Esophagus muscularis mucosa (tissue), 3 donors: Measurements from ENCODE around the gene WDFY2.

ENCODE experiments used
- EP300 ChIP-seq: sonication (generic); formaldehyde crosslinking; IDR thresholded peaks from one replicate; pipeline ENCODE4 v1.6.1; 2017; ENCODE audit warnings: antibody characterized with exemption
- TF ChIP-seq, protein P1 (sequence below), 3 experiments: fragments of 200-600 bp in 2 of 3; fragments of 450-650 bp in 1 of 3; sonication (generic) in 2 of 3; IDR thresholded peaks; one replicate each; pipeline ENCODE4 v1.5.1; 2017 to 2019; ENCODE audit warnings: antibody characterized with exemption in 3 of 3, mild to moderate bottlenecking in 2 of 3, moderate library complexity in 1 of 3

DNA sequence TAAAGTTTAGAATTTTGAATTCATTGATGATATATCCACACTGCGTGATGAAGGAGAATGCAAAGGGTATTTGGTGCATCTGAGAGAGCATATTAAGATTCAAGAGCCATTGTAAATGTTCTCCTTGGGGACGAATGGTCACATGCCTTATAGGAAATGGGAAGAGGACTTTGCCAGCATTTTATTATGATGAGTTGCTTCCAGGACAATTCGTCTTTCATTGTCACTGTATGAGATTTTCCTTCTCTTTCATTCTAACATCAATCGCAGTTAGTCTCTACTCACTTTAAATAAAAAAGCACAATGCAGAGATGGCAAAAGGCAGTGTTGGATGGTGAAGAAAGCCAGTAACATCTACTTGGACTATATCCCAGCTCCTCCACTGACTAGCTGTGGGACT is 21.4 kb downstream of the WDFY2 start:
- TF ChIP-seq, protein P1, sequence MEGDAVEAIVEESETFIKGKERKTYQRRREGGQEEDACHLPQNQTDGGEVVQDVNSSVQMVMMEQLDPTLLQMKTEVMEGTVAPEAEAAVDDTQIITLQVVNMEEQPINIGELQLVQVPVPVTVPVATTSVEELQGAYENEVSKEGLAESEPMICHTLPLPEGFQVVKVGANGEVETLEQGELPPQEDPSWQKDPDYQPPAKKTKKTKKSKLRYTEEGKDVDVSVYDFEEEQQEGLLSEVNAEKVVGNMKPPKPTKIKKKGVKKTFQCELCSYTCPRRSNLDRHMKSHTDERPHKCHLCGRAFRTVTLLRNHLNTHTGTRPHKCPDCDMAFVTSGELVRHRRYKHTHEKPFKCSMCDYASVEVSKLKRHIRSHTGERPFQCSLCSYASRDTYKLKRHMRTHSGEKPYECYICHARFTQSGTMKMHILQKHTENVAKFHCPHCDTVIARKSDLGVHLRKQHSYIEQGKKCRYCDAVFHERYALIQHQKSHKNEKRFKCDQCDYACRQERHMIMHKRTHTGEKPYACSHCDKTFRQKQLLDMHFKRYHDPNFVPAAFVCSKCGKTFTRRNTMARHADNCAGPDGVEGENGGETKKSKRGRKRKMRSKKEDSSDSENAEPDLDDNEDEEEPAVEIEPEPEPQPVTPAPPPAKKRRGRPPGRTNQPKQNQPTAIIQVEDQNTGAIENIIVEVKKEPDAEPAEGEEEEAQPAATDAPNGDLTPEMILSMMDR (IDR thresholded peaks at IDR 0.05), result no peak
- TF ChIP-seq EP300, result no peak
